Keratinocyte (primary cell): Measurements from ENCODE around the gene IRF2BP1.

Experiments
- EZH2 ChIP-seq: IDR thresholded peaks from one replicate; pipeline ENCODE4 v1.6.1; 2012; ENCODE audit warnings: inconsistent platforms, mild to moderate bottlenecking, low read length, moderate library complexity
- TF ChIP-seq, protein P1 (sequence below), 3 experiments: IDR thresholded peaks in 1 of 3; conservative IDR thresholded peaks in 1 of 3; optimal IDR thresholded peaks in 1 of 3; 2 replicates in 2 of 3; 3 replicates in 1 of 3; pipeline versions ENCODE3 to v1.5.1; 2011; ENCODE audit warnings: low read length in 3 of 3, mild to moderate bottlenecking in 3 of 3, moderate library complexity in 2 of 3, control low read depth in 1 of 3, inconsistent platforms in 1 of 3; ENCODE audit not compliant: insufficient read depth in 2 of 3; ENCODE audit errors: extremely low read depth in 1 of 3

DNA sequence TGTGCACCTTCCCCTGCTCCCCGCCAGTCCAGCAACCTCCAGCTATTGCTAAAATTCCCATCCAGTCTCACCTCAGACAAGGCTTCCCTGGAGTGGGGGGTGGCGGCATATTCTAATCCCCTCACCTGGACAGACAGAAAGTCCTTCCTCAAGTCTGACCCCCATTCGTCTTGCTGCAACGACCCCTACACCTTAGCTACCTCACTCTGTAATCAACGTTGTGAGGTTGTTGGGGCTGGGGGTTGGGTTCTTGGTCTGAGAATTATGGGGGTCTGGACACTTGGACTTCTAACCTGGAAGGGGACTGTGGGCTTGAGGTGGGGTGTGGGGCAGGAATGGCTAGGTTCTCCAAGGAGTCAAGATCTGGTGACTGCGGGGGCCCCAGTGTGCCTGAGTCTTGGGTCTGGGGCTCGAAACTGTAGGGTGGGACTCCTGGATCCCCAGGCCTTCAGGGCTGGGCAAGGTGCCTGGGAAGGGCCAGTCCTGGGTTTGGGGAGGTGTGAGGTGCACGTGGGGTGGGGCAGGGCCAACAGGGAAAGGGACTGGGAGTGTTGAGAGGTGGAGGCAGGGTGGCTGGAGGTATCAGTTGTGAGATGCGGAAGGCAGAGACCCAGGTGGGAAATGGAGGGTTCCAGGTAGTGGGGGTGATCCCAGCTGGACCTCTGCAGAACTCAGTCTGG is 20.5 kb downstream of the IRF2BP1 start:
- no peak for TF ChIP-seq EZH2
- TF ChIP-seq, protein P1, sequence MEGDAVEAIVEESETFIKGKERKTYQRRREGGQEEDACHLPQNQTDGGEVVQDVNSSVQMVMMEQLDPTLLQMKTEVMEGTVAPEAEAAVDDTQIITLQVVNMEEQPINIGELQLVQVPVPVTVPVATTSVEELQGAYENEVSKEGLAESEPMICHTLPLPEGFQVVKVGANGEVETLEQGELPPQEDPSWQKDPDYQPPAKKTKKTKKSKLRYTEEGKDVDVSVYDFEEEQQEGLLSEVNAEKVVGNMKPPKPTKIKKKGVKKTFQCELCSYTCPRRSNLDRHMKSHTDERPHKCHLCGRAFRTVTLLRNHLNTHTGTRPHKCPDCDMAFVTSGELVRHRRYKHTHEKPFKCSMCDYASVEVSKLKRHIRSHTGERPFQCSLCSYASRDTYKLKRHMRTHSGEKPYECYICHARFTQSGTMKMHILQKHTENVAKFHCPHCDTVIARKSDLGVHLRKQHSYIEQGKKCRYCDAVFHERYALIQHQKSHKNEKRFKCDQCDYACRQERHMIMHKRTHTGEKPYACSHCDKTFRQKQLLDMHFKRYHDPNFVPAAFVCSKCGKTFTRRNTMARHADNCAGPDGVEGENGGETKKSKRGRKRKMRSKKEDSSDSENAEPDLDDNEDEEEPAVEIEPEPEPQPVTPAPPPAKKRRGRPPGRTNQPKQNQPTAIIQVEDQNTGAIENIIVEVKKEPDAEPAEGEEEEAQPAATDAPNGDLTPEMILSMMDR (optimal IDR thresholded peaks at IDR 0.05 in 1 of 3, IDR thresholded peaks at IDR 0.05 in 1 of 3, conservative IDR thresholded peaks at IDR 0.05 in 1 of 3; ENCODE audit: extremely low read depth in 1 of 3, insufficient read depth in 2 of 3, low read length in 3 of 3): no peak
